Measurements from ENCODE around the gene CAPN2. TPM values are rescaled to one million over a fixed set of nuclear protein-coding genes. Genes with fewer than 3 reads are reported as not detected.
"Not testable (repeated sequence)": the region's sequence is repeated elsewhere in the genome, so short reads cannot be mapped to it uniquely, and the experiment has no call there.

CAPN2 gene
- polyA plus RNA-seq, 3 donors: 182 to 202 (median 191) TPM

DNA sequence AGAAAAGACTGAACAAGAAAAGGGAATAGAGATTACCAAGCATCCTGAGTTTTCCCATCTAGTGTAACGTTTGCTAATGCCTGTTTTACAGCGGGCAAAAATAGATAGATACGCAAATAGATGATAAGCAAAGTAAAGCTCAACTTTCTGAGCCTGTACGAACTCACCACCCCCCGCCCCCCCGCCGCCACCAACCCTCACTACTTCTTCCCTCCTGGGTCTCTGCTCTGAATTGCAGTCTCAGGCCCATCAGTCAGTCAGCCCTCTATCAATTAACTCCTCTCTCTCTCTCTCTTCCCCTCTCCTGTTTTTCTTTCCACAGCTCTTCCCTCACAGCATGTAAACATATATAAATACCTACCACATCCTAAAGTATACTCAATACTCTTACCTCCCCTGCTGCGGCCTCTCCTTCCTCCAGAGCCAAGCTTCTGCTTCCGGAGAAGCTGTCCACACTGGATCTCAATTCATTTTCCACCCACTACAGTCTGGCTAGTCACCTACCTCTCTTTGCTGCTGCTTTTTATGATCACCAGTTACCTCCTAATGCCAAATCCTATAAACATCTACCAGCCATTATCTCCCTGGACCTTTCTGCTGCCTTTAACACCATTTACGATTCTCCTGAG lies 64.6 kb downstream of the CAPN2 start:
- DNase-seq (ENCODE audit: low read depth in 3 of 3, low spot score in 2 of 3): no peak

- DNase-seq (ENCODE audit: low read depth in 3 of 3, low spot score in 2 of 3): no peak
These were observed 68.0 kb downstream of the CAPN2 start for GRCh38 chr1:223780318-223780717.

DNA sequence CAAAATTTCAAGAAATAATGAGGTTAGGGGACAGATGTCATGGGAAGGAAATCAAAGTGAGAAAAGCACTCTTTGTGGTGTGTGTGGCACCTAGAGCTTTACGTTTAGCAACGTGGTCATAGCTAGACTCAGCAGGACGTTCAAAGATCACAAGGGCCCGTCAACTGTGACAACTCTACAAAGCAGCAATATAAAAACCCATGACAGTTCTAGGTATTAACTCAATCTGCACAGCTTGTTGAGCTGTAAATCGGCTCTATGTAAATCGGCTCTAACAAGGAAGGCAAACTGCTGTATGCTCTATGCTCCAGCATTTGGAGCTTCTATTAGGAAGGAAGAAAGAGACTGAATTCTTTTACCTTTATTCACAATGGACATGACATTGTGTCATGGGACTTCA lies 68.6 kb downstream of the CAPN2 start:
- no peak for DNase-seq (ENCODE audit: low read depth in 3 of 3, low spot score in 2 of 3)

GRCh38 chr1:223783676-223784075 lies 71.3 kb downstream of the CAPN2 start:
- no peak for DNase-seq (ENCODE audit: low read depth in 3 of 3, low spot score in 2 of 3)

- DNase-seq (ENCODE audit: low read depth in 3 of 3, low spot score in 2 of 3): no peak
These were observed 72.2 kb downstream of the CAPN2 start for GRCh38 chr1:223784541-223784940.

DNA sequence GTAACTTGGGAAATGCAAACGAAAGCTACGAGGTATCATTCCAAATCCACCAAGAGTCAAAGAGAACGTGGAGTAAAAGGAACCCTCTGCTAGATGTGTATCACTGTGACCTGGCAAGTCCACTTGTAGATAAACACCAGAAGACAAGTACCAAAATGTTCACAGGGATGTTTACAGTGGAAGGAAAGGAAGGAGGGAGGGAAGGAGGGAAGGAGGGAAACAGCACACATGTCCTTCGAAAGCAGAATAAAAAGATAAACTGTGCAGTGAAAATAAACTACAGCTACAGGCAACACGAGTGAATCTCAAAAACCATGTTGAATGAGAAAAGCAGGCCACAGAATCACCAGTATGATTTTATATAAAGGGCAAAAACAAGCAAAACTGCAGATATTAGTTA lies 73.5 kb downstream of the CAPN2 start:
- no peak for DNase-seq (ENCODE audit: low read depth in 3 of 3, low spot score in 2 of 3)

GRCh38 chr1:223788746-223789415 lies 76.5 kb downstream of the CAPN2 start:
- DNase-seq (ENCODE audit: low read depth in 3 of 3, low spot score in 2 of 3): no peak

GRCh38 chr1:223792046-223792445 lies 79.7 kb downstream of the CAPN2 start:
- DNase-seq (ENCODE audit: low read depth in 3 of 3, low spot score in 2 of 3): no peak

DNA sequence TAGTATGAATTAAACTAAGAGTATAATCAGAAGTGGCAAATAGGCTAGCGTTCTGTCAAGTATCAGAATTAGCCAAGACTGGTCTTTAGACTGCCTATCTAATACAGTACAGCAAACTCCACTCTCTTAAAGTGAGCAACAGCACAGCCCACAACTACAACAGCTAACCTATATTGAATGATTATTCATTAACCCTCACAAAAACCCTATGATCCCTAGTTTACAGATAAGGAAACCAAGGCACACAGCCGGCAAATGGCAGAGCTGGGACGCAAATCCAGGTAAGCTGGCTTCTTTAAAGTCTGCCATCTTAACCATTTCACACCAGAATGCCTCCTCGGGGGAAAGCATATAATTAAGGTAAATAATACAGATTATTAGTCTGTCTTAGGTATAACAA lies 81.4 kb downstream of the CAPN2 start:
- DNase-seq (ENCODE audit: low read depth in 3 of 3, low spot score in 2 of 3): no peak

DNA sequence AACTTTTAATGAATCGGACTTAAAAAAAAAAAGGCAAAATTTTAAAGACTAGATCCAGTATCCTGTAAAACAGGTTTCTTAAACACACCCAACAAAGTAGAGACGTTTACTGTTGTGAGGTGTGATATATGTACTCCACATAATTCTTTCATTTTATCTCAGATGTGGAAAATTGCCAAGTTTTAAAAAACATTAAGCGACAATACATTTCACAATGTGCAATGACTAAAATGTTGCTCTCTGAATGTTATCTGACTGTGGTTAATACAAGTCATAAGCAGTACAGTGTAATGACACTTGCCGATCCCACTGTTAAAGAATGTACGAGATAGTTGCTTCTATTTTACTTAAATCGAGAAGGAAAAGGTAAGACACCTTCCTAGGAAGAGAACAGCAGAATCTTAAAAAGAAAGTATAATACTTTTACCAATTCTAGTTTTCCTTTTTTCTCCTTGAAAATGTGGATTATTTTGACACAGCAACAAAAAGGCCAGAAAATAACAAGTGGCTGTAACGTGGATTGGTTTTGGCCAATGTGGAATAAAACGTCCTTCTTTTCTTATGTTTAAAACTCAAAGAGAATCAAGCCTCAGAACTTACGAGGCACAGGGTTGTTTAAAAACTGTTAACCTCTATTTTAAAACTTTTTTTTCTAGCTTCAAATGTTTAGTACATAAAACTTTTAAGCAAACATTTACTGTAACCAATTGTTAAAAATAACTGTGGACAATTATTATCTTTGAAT lies 82.0 kb downstream of the CAPN2 start:
- no peak for DNase-seq (ENCODE audit: low read depth in 3 of 3, low spot score in 2 of 3)

GRCh38 chr1:223796210-223796609 lies 83.9 kb downstream of the CAPN2 start:
- no peak for DNase-seq (ENCODE audit: low read depth in 3 of 3, low spot score in 2 of 3)

GRCh38 chr1:223802032-223802431 lies 89.7 kb downstream of the CAPN2 start:
- DNase-seq (ENCODE audit: low read depth in 3 of 3, low spot score in 2 of 3): no peak

DNA sequence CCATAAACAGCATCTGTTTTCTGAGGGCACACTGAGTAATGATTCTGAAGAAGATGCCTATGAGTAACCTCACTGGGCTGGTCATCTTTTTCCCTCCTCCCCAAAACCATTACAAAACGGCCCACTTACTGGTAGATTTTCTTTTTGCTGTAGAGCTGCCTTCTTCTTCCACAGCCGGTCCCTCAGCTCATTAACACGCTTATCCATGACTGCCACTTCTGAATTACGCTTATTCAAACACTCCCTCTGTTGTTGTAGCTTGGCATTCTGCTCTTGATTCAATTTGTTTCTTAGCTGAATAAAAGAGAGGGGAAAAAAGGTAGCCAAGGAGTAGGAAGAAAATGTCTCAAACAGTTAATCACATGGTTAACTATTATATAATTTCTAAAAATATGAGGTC lies 90.3 kb downstream of the CAPN2 start:
- no peak for DNase-seq (ENCODE audit: low read depth in 3 of 3, low spot score in 2 of 3)

DNA sequence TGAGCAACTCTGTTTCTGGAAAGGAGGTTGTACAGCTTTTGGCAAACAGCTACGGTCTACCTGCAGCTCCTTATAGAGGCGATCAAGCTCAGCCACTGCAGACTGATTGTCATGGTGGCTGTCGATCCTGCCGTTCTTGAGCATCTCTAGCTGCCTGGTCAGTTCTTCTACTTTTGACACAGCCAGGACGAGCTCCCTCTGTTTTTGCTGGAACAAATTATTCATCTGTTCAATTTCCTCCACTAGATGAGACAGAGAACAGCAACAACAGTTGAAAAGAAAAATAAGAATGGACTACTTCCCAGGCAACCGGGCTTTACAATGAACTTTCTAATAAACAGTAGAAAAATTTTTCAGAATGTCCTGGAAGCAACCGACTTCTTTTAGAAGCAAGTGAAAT lies 90.9 kb downstream of the CAPN2 start:
- no peak for DNase-seq (ENCODE audit: low read depth in 3 of 3, low spot score in 2 of 3)

DNA sequence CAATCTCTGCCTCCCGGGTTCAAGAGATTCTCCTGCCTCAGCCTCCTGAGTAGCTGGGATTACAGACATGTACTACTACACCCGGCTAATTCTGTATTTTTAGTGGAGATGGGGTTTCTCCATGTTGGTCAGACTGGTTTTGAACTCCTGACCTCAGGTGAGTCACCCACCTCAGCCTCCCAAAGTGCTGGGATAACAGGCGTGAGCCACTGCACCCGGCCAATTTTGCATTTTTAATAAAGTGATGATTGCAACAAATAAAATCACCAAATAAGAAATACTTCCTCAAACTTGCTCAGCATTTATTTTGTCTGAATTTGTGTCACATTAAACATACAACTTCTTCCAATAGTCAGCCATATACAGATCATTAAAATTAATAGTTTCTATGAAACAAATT lies 97.6 kb downstream of the CAPN2 start:
- not testable (repeated sequence) for DNase-seq (ENCODE audit: low read depth in 3 of 3, low spot score in 2 of 3)

DNA sequence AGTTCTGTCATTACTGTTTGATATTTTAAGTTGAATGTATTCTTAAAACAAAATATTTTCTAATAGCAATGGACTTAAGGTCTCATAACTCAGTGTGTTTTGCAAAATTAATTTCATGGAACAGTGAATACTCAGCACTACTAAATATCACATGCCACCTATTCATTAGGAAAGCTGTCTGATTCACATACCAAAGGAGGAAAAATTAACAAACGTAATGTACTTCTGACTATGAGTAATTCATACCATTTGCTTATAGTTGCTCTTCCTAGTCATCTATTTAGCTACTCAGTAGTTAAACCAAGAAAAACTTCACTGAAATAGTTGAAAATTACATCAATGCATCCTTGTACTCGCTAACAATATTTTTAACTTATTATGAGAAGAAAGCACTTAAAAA lies 98.2 kb downstream of the CAPN2 start:
- DNase-seq (ENCODE audit: low read depth in 3 of 3, low spot score in 2 of 3): no peak

- peak; percentile 15 to 25 (median 16) for DNase-seq (ENCODE audit: low read depth in 3 of 3, low spot score in 2 of 3)
These were observed 99.3 kb downstream of the CAPN2 start for GRCh38 chr1:223811634-223812101.

GRCh38 chr1:223813645-223814044 lies 101.3 kb downstream of the CAPN2 start:
- no peak for DNase-seq (ENCODE audit: low read depth in 3 of 3, low spot score in 2 of 3)

GRCh38 chr1:223815020-223815853 lies 102.9 kb downstream of the CAPN2 start:
- DNase-seq (ENCODE audit: low read depth in 3 of 3, low spot score in 2 of 3): no peak

GRCh38 chr1:223815865-223816264 lies 103.5 kb downstream of the CAPN2 start:
- DNase-seq (ENCODE audit: low read depth in 3 of 3, low spot score in 2 of 3): no peak

- not testable (repeated sequence) for DNase-seq (ENCODE audit: low read depth in 3 of 3, low spot score in 2 of 3)
These were observed 104.9 kb downstream of the CAPN2 start for GRCh38 chr1:223817265-223817664.
